ENCODE results near the gene ZNF598. TPM values are rescaled to one million over a fixed set of nuclear protein-coding genes. Genes with fewer than 3 reads are reported as not detected.
"Not testable (repeated sequence)": the region's sequence is repeated elsewhere in the genome, so short reads cannot be mapped to it uniquely, and the experiment has no call there.

The ZNF598 gene
- total RNA-seq, 2 donors from 2014 or later: 41.0 to 55.4 TPM

- H3K4me3 ChIP-seq: no peak overlapping the region
- peaks cover 44% of the 10 kb centered on the region for H3K4me1 ChIP-seq
- H3K36me3 ChIP-seq (replicated peaks in 1 of 2; ENCODE audit: insufficient read depth in 1 of 2, low read depth in 2 of 2): no peaks in the 10 kb centered on the region
- H3K27me3 ChIP-seq: no peaks in the 10 kb centered on the region
- ATAC-seq (peak; percentile 44), DNase-seq (peak in 3 of 4 donors; percentile 48 to 65 (median 54))
- intact Hi-C loops (cut with DNase I): no loop called here
- 53 to 80% methylated on average over 6 to 34 of the region's 34 CpGs for WGBS, 2 donors
- H3K27ac ChIP-seq: peak overlapping the region; percentile 33 to 82 (median 66)
- no peaks in the 10 kb centered on the region for H3K9me3 ChIP-seq
- peak in 2 of 3 donors; percentile 25 to 38 for TF ChIP-seq POLR2A (IDR thresholded peaks at IDR 0.05)
- TF ChIP-seq, protein P1, sequence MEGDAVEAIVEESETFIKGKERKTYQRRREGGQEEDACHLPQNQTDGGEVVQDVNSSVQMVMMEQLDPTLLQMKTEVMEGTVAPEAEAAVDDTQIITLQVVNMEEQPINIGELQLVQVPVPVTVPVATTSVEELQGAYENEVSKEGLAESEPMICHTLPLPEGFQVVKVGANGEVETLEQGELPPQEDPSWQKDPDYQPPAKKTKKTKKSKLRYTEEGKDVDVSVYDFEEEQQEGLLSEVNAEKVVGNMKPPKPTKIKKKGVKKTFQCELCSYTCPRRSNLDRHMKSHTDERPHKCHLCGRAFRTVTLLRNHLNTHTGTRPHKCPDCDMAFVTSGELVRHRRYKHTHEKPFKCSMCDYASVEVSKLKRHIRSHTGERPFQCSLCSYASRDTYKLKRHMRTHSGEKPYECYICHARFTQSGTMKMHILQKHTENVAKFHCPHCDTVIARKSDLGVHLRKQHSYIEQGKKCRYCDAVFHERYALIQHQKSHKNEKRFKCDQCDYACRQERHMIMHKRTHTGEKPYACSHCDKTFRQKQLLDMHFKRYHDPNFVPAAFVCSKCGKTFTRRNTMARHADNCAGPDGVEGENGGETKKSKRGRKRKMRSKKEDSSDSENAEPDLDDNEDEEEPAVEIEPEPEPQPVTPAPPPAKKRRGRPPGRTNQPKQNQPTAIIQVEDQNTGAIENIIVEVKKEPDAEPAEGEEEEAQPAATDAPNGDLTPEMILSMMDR (IDR thresholded peaks at IDR 0.05): no peak
Observed at GRCh38 chr16:2035431-2036199, 26.0 kb upstream of the ZNF598 start.

DNA sequence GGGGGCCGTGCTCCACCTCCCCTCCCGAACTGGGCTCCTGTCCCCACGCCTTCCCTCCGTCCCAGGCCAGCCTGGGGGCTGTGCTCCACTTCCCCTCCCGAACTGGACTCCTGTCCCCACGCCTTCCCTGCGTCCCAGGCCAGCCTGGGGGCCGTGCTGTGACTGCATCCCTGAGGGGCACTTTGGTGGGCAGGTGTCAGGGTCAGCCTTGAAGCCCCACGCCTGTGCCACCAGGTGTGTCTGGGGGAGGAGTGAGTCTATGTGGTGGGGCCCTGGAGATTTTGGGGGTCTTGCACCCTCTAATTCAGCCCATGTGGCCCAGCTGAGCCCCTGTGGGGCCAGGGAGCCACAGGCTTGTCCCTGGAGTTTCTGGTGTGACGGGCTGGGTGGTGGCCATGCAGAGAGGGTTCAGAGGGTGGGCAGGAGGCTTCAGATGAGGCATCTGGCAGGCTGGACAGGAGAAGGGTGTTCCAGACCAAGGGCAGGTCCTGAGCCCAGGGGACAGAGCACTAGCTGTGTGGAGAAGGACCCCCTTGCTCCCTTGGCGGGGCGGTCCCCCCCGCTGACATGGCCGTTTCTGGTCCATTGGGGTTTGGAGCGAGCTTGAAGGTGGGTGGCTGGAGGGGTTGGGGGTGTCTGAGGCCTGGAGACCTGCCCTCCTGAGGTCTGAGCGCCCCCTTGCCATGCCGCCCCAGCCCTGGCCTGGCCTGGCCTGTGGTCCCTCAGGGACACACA is 25.2 kb upstream of the ZNF598 start:
- peak overlapping the region; percentile 33 to 82 (median 66) for H3K27ac ChIP-seq
- H3K36me3 ChIP-seq (replicated peaks in 1 of 2; ENCODE audit: insufficient read depth in 1 of 2, low read depth in 2 of 2): no peaks in the 10 kb centered on the region
- no peak for TF ChIP-seq POLR2A (IDR thresholded peaks at IDR 0.05)
- TF ChIP-seq, protein P1 (IDR thresholded peaks at IDR 0.05): no peak
- WGBS, 2 donors: 80 to 81% methylated on average over 3 to 17 of the region's 17 CpGs
- no peaks in the 10 kb centered on the region for H3K9me3 ChIP-seq
- intact Hi-C loops (cut with DNase I): no loop called here
- DNase-seq (peak in 1 of 4 donors; percentile 30), ATAC-seq (no peak)
- H3K4me1 ChIP-seq: peaks cover 36% of the 10 kb centered on the region
- no peaks in the 10 kb centered on the region for H3K27me3 ChIP-seq
- no peak overlapping the region for H3K4me3 ChIP-seq

- intact Hi-C loops (cut with DNase I); H3K27me3 ChIP-seq; H3K4me3 ChIP-seq; H3K9me3 ChIP-seq; H3K36me3 ChIP-seq (replicated peaks in 1 of 2; ENCODE audit: insufficient read depth in 1 of 2, low read depth in 2 of 2); ATAC-seq; DNase-seq: not testable (repeated sequence)
- WGBS, 2 donors: 74 to 83% methylated on average over 9 to 19 of the region's 32 CpGs
- Histone ChIP-seq H3K4me1 (peaks cover 33% of the 10 kb centered on the region), H3K27ac (peak overlapping the region; percentile 12 to 82 (median 64))
Observed at GRCh38 chr16:2033909-2034695, 24.5 kb upstream of the ZNF598 start.

- TF ChIP-seq, protein P1 (IDR thresholded peaks at IDR 0.05): no peak
- peak in 1 of 3 donors; percentile 6 for TF ChIP-seq POLR2A (IDR thresholded peaks at IDR 0.05)
- Histone ChIP-seq H3K27me3 (no peaks in the 10 kb centered on the region), H3K9me3 (no peaks in the 10 kb centered on the region), H3K4me1 (peaks cover 31% of the 10 kb centered on the region), H3K36me3 (replicated peaks in 1 of 2; ENCODE audit: insufficient read depth in 1 of 2, low read depth in 2 of 2) (no peaks in the 10 kb centered on the region), H3K27ac (peak overlapping the region; percentile 12 to 76 (median 62)), H3K4me3 (no peak overlapping the region)
- DNase-seq: peak in 3 of 4 donors; percentile 42 to 60 (median 52)
- intact Hi-C loops (cut with DNase I): no loop called here
- 43 to 70% methylated on average over 16 to 35 of the region's 37 CpGs for WGBS, 2 donors
- peak; percentile 47 for ATAC-seq
Observed at GRCh38 chr16:2033057-2033908, 23.7 kb upstream of the ZNF598 start.
